Stimulated activated naive CD8-positive, alpha-beta T cell treated with anti-CD3 and anti-CD28 coated beads, Interleukin-15, Interleukin-2, amounts not matched to agents 100 ng/mL and 50 ng/mL, for 24 hours (primary cell): ENCODE data around the gene PPARD.

Experiments
- H3K27ac Mint-ChIP-seq: one replicate; pipeline ENCODE4 v1.8.0; 2021; ENCODE audit warnings: mild to moderate bottlenecking, mixed read lengths
- H3K27me3 Mint-ChIP-seq: one replicate; pipeline ENCODE4 v1.8.0; 2021; ENCODE audit warnings: mixed read lengths
- H3K36me3 Mint-ChIP-seq: one replicate; pipeline ENCODE4 v1.8.0; 2021; ENCODE audit warnings: low read depth, mixed read lengths
- H3K4me1 Mint-ChIP-seq: one replicate; pipeline ENCODE4 v1.8.0; 2021; ENCODE audit warnings: low read depth, mixed read lengths
- H3K4me3 Mint-ChIP-seq: one replicate; pipeline ENCODE4 v1.8.0; 2021; ENCODE audit warnings: mild to moderate bottlenecking, mixed read lengths
- H3K9me3 Mint-ChIP-seq: one replicate; pipeline ENCODE4 v1.8.0; 2021; ENCODE audit warnings: mixed read lengths

The PPARD gene

DNA sequence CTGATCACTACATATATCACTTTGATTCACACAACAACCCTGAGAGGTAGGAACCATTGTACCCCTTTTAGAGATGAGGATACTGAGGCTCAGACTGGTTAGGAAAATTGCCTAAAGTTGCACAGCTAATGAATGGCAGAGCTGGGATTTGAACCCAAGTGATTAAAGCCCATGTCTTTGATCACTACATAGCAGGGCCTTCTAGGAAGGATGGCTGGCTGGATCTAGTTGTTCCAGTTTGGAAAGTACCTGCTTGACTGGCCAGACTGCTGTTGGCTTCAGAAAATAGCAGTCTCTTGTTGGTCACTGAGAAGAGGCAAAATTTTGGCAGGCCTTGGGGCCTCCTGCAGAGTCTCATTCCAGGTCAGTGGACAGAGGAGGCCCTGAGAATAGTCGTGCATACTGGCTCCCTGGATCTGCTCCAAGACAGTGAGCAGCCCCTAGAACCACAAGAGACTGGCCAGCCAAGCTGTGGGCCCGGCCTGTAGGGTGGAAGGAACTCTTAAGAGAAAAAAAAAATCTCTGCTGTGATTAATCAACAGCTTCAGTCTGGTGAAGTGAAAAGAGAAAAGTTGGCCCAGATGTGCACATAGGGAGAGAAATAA is 17.5 kb downstream of the PPARD start:
- Mint-ChIP-seq H3K36me3 (peaks cover 23% of the 10 kb centered on the region), H3K4me1 (peaks cover 31% of the 10 kb centered on the region), H3K27me3 (no peaks in the 10 kb centered on the region), H3K9me3 (no peaks in the 10 kb centered on the region), H3K4me3 (no peak overlapping the region), H3K27ac (peak overlapping the region; percentile 49)

DNA sequence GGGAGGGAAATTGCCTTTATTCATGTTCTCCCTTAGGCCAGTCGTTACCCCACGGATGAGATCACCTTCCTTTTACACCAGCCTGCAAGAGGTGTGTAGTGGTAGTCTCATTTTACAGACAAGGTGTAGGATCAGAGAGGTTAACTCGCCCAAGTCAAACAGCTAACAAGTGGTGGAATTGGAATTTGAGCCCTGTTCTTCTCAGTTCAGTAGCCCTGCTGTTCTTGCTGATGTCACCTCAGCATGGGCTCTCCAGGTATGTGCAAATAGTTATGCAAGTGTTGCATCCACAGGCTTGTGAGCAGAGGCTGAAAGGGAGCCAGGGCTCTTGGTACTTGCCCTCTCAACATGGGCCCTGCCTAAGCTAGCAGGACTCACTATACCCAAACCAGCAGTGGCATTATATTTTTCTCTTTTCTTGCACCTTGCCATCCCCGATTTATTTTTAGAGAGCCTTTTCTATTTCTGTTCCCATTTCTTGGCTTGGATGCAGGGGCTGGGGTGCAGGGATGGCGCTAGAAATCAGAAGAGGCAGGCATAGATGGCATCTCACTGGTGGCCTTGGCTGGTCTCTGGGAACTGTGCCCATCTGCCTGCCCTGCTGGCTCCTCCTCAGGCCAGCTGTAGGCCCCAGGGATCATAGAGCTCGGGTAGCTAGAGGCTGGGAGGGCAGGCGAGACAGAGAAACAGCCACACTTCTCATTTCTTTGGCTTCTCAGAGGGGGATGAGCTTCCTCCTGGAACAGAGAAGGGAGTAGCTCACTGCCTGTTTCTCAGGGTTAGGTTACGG is 18.2 kb downstream of the PPARD start:
- no peaks in the 10 kb centered on the region for H3K9me3 Mint-ChIP-seq
- H3K27ac Mint-ChIP-seq, result peak overlapping the region; percentile 49
- H3K4me1 Mint-ChIP-seq, result peaks cover 28% of the 10 kb centered on the region
- H3K27me3 Mint-ChIP-seq, result no peaks in the 10 kb centered on the region
- H3K36me3 Mint-ChIP-seq, result peaks cover 21% of the 10 kb centered on the region
- no peak overlapping the region for H3K4me3 Mint-ChIP-seq

DNA sequence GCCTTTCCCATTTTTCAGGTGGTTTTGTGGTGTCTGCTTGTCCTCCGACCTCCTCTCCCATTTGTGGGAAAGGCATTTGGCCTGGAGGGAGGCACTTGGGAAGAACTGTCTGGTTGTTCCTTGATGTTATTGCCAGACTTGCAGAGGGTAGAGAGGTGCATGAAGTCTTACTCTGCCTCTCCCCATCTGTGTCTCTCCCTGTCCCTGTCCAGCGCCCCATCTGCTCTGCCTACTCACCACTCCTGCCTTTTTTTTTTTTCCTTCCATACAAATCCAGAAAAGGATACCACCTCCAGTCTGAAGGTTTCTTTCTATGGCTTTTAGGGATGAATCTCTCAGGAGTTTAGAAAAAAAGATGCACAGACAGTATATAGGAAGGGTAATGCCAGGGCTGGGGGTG is 19.8 kb downstream of the PPARD start:
- H3K4me3 Mint-ChIP-seq, result no peak overlapping the region

GRCh38 chr6:35363293-35363750 is 21.0 kb downstream of the PPARD start:
- Mint-ChIP-seq H3K27ac (no peak overlapping the region), H3K4me3 (no peak overlapping the region), H3K27me3 (no peaks in the 10 kb centered on the region), H3K36me3 (peaks cover 27% of the 10 kb centered on the region), H3K9me3 (no peaks in the 10 kb centered on the region), H3K4me1 (peaks cover 53% of the 10 kb centered on the region)

More for the DNA sequence above, 19.8 kb downstream of the PPARD start:
- peak overlapping the region; percentile 26 for H3K27ac Mint-ChIP-seq
- peaks cover 41% of the 10 kb centered on the region for H3K4me1 Mint-ChIP-seq
- no peaks in the 10 kb centered on the region for H3K9me3 Mint-ChIP-seq
- H3K36me3 Mint-ChIP-seq, result peaks cover 21% of the 10 kb centered on the region
- no peaks in the 10 kb centered on the region for H3K27me3 Mint-ChIP-seq

GRCh38 chr6:35365594-35366203 is 23.3 kb downstream of the PPARD start:
- Mint-ChIP-seq H3K27ac (peak overlapping the region; percentile 69), H3K4me3 (no peak overlapping the region), H3K9me3 (no peaks in the 10 kb centered on the region), H3K4me1 (peaks cover 64% of the 10 kb centered on the region), H3K36me3 (peaks cover 30% of the 10 kb centered on the region), H3K27me3 (no peaks in the 10 kb centered on the region)

DNA sequence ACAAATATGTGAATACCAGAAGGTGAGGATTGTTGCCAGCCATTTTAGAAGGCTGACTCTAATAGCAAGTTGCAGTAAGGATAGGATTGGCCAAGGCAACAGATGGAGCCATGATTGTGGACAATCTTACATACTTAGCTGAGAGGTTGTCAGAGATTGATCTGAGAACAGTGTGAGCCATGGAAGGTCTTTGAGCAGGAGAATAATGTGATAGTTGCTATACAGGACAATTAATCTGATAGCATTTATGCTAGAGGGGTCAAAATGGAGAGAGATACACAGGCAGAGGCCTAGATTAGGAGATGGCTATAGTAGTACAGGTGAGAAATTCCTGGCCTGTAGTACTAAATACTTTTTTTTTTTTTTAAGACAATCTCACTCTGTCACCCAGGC is 23.8 kb downstream of the PPARD start:
- Mint-ChIP-seq H3K4me3 (no peak overlapping the region), H3K27ac (peak overlapping the region; percentile 69), H3K4me1 (peaks cover 69% of the 10 kb centered on the region), H3K36me3 (peaks cover 30% of the 10 kb centered on the region), H3K27me3 (no peaks in the 10 kb centered on the region), H3K9me3 (no peaks in the 10 kb centered on the region)

DNA sequence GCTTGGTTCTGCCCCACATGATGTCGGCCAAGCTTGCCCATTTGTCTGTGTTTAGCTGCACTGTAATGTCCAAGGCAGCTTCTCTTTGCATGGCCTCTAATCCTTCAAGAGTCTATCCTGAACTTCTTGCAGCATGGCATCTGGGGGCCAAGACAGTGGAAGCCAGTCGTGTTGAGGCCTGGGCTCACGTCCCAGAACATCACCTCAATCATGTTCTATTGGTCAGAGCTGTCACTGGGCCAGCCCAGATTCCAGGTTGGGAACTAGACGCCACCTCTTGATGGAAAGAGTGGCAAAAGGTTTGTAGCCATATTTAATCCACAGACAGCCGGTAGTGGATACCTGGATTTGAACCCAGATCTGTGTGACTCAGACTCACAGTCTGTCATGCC is 25.3 kb downstream of the PPARD start:
- peaks cover 69% of the 10 kb centered on the region for H3K4me1 Mint-ChIP-seq
- peaks cover 30% of the 10 kb centered on the region for H3K36me3 Mint-ChIP-seq
- no peak overlapping the region for H3K4me3 Mint-ChIP-seq
- no peaks in the 10 kb centered on the region for H3K27me3 Mint-ChIP-seq
- peak overlapping the region; percentile 84 for H3K27ac Mint-ChIP-seq
- H3K9me3 Mint-ChIP-seq, result no peaks in the 10 kb centered on the region

- Mint-ChIP-seq H3K36me3 (peaks cover 30% of the 10 kb centered on the region), H3K9me3 (no peaks in the 10 kb centered on the region), H3K27me3 (no peaks in the 10 kb centered on the region), H3K27ac (peak overlapping the region; percentile 84), H3K4me3 (no peak overlapping the region), H3K4me1 (peaks cover 63% of the 10 kb centered on the region)
Measured at GRCh38 chr6:35368038-35368887, 25.9 kb downstream of the PPARD start.

DNA sequence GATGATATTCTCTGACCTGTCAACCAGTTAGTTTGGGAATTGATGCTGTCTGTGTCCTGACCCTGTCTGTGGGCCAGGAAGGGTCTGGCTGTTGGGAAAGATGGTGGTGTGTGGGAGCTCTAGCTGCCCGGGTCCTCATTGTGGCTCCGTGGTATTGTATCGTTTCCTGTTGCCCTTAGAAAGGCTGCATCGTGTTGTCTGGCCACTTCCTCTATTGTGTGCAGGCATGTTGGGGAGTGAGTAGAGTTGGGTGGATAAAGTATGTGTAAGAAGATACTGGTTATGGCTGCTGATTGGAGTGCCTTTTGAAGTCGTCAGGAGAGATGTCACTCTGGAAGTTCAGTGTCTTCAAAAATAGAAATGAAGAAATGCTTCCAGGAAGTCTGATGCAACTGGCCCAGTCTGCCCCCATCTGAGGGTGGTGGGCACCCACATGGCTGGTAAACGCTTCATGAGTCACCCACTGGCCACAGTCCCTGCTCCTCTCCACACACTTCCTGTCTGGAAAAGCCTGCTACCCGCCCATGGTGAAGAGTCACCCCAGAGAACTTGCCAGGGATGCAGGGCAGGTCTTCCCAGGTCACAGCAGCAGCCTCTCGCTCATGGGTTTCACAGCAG is 27.9 kb downstream of the PPARD start:
- H3K27me3 Mint-ChIP-seq, result no peaks in the 10 kb centered on the region
- H3K9me3 Mint-ChIP-seq, result no peaks in the 10 kb centered on the region
- H3K4me1 Mint-ChIP-seq, result peaks cover 60% of the 10 kb centered on the region
- peak overlapping the region; percentile 68 for H3K4me3 Mint-ChIP-seq
- peak overlapping the region; percentile 94 for H3K27ac Mint-ChIP-seq
- H3K36me3 Mint-ChIP-seq, result peaks cover 30% of the 10 kb centered on the region

- Mint-ChIP-seq H3K27ac (peak overlapping the region; percentile 94), H3K9me3 (no peaks in the 10 kb centered on the region), H3K36me3 (peaks cover 25% of the 10 kb centered on the region), H3K4me3 (peak overlapping the region; percentile 68), H3K4me1 (peaks cover 57% of the 10 kb centered on the region), H3K27me3 (no peaks in the 10 kb centered on the region)
Measured at GRCh38 chr6:35370785-35371493, 28.6 kb downstream of the PPARD start.

- peaks cover 21% of the 10 kb centered on the region for H3K36me3 Mint-ChIP-seq
- no peaks in the 10 kb centered on the region for H3K9me3 Mint-ChIP-seq
- H3K27me3 Mint-ChIP-seq, result no peaks in the 10 kb centered on the region
- H3K4me3 Mint-ChIP-seq, result no peak overlapping the region
- H3K27ac Mint-ChIP-seq, result peak overlapping the region; percentile 94
- H3K4me1 Mint-ChIP-seq, result peaks cover 58% of the 10 kb centered on the region
Measured at GRCh38 chr6:35371494-35372262, 29.3 kb downstream of the PPARD start.

- H3K9me3 Mint-ChIP-seq, result no peaks in the 10 kb centered on the region
- no peak overlapping the region for H3K27ac Mint-ChIP-seq
- peaks cover 11% of the 10 kb centered on the region for H3K36me3 Mint-ChIP-seq
- no peaks in the 10 kb centered on the region for H3K27me3 Mint-ChIP-seq
- no peak overlapping the region for H3K4me3 Mint-ChIP-seq
- H3K4me1 Mint-ChIP-seq, result peaks cover 53% of the 10 kb centered on the region
Measured at GRCh38 chr6:35372633-35373032, 30.3 kb downstream of the PPARD start.

DNA sequence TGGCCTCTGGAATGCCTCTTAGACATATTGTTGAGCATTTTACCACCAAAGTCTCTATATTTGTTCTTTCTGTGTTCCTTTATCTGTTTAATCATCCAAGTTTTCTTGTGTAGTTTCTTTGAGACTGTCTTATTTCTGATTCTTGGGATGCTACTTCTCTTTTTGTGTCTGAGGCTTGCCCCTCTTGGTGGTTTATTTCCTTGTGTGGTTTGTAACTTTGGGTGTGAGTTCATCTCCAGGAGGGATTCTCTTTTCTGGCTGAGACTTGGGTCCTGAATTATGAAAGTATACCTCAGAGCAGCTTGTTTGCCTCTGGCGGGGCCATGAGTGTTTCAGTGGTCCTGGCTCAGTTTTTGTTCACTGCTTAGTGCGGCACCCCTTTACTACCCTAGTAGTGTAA is 33.9 kb downstream of the PPARD start:
- peaks cover 10% of the 10 kb centered on the region for H3K36me3 Mint-ChIP-seq
- no peaks in the 10 kb centered on the region for H3K27me3 Mint-ChIP-seq
- no peak overlapping the region for H3K4me3 Mint-ChIP-seq
- peaks cover 17% of the 10 kb centered on the region for H3K4me1 Mint-ChIP-seq
- H3K27ac Mint-ChIP-seq, result peak overlapping the region; percentile 59
- H3K9me3 Mint-ChIP-seq, result no peaks in the 10 kb centered on the region
